SU-DHL-6 (cell line): ENCODE data around the gene GABRB1.

ENCODE experiments used
- CTCF ChIP-seq: fragments of 200-600 bp; sonication (generic); IDR thresholded peaks from one replicate; pipeline ENCODE4 v1.5.1; 2017; ENCODE audit warnings: antibody characterized with exemption, mild to moderate bottlenecking, low read length, moderate library complexity; ENCODE audit not compliant: insufficient read depth, poor library complexity, severe bottlenecking
- EZH2phosphoT487 ChIP-seq: fragments of 200-600 bp; sonication (generic), shearing (Covaris generic); conservative IDR thresholded peaks from 2 replicates; pipeline ENCODE4 v1.6.1; 2018; ENCODE audit warnings: mild to moderate bottlenecking, antibody characterized with exemption, low read length, moderate library complexity, mixed read lengths

- TF ChIP-seq CTCF (no peak), EZH2phosphoT487 (no peak)
These were observed 440.2 kb downstream of the GABRB1 start for GRCh38 chr4:47471591-47471990.
